Cardiac muscle cell (in vitro differentiated cells and primary cell): ENCODE results near the gene EFCAB13. TPM values are rescaled to one million over a fixed set of nuclear protein-coding genes. Genes with fewer than 3 reads are reported as not detected.
"Not testable (repeated sequence)": the region's sequence is repeated elsewhere in the genome, so short reads cannot be mapped to it uniquely, and the experiment has no call there.

Experiments
- DNase-seq, 2 donors: peaks; one replicate each; pipeline versions ENCODE4 v3.0.0 to v3.0.0-alpha.2; 2010 to 2017; ENCODE audit warnings: low read depth in 1 of 2, low spot score in 1 of 2
- H3K27ac ChIP-seq: fragments of 200-600 bp; sonication (generic); 2 replicates; pipeline ENCODE4 v1.5.1; 2016
- H3K27me3 ChIP-seq: fragments of 200-600 bp; sonication (generic); 2 replicates; pipeline ENCODE4 v1.6.0; 2016; ENCODE audit warnings: control low read depth
- H3K36me3 ChIP-seq: fragments of 200-600 bp; sonication (generic); 2 replicates; pipeline ENCODE4 v1.5.1; 2016; ENCODE audit warnings: control low read depth
- H3K4me1 ChIP-seq: fragments of 200-600 bp; sonication (generic); 2 replicates; pipeline ENCODE4 v1.8.1; 2017; ENCODE audit warnings: low read depth, mild to moderate bottlenecking, mixed run types
- H3K4me3 ChIP-seq: fragments of 200-600 bp; sonication (generic); 2 replicates; pipeline ENCODE4 v1.5.1; 2016; ENCODE audit warnings: mild to moderate bottlenecking
- H3K9me3 ChIP-seq: fragments of 200-600 bp; sonication (generic); 2 replicates; pipeline ENCODE4 v1.5.1; 2017; ENCODE audit warnings: low read depth, mild to moderate bottlenecking, control low read depth
- polyA plus RNA-seq: library from polyadenylated mRNA; unstranded; fragments of >200 nt; fragmentation: Nextera tagmentation; extraction: Ambion mirVana; gene quantifications from 2 replicates; pipeline ENCODE4 v1.2.1, GENCODE V29; 2016
- total RNA-seq: library from RNA; depleted of rRNA; stranded (reverse); fragments of >200 nt; gene quantifications from 2 replicates; pipeline ENCODE4 v1.2.3, GENCODE V29; 2016
- TF ChIP-seq, protein P1 (sequence below): IDR thresholded peaks from 2 replicates; pipeline ENCODE4 v1.5.1; 2012; ENCODE audit warnings: low read depth, mild to moderate bottlenecking, low read length

EFCAB13 gene
- total and polyA plus RNA-seq, 2 experiments from 2014 or later: 5.9 to 6.0 TPM

DNA sequence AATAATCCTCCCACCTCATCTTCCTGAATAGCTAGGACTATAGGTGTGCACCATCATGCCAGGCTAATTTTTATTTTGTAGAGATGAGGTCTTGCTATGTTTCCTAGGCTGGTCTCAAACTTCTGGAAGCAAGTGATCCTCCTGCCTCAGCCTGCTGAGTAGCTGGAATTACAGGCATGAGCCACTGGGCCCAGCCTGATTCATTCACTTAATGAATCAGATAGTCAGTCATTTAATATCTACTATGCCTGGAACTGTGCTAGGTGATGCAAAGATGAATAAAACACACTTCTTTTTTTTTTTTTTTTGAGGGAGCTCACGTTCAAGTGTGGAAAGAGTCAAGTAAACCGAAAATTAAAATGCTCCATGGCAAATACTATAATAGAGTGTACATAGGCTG lies 39.4 kb downstream of the EFCAB13 start:
- DNase-seq: no peak
- Histone ChIP-seq H3K9me3 (no peaks in the 10 kb centered on the region), H3K4me3 (no peak overlapping the region), H3K4me1 (no peaks in the 10 kb centered on the region), H3K36me3 (no peaks in the 10 kb centered on the region), H3K27me3 (no peaks in the 10 kb centered on the region), H3K27ac (no peak overlapping the region)
- TF ChIP-seq, protein P1, sequence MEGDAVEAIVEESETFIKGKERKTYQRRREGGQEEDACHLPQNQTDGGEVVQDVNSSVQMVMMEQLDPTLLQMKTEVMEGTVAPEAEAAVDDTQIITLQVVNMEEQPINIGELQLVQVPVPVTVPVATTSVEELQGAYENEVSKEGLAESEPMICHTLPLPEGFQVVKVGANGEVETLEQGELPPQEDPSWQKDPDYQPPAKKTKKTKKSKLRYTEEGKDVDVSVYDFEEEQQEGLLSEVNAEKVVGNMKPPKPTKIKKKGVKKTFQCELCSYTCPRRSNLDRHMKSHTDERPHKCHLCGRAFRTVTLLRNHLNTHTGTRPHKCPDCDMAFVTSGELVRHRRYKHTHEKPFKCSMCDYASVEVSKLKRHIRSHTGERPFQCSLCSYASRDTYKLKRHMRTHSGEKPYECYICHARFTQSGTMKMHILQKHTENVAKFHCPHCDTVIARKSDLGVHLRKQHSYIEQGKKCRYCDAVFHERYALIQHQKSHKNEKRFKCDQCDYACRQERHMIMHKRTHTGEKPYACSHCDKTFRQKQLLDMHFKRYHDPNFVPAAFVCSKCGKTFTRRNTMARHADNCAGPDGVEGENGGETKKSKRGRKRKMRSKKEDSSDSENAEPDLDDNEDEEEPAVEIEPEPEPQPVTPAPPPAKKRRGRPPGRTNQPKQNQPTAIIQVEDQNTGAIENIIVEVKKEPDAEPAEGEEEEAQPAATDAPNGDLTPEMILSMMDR: no peak

DNA sequence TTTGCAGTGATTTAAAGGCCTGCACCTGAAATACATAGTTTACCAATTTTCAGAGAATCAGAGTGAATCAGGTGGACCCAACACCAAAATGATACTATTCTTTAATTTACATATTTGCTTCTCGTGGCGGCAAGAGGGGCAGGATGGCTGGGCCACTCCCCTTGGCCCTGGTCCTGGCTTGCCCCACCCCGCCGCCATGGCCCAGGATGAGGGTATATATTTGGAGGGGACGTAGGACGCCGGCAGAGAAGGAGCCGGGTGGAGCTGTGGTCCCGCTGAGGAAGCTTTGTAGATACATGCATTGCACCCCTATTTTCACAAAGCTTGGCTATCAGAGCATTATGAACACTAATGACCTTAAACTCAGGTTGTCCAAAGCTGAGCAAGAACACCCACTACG lies 43.5 kb downstream of the EFCAB13 start:
- no peak for DNase-seq
- no peaks in the 10 kb centered on the region for H3K27me3 ChIP-seq
- no peaks in the 10 kb centered on the region for H3K9me3 ChIP-seq
- TF ChIP-seq, protein P1: no peak
- H3K27ac ChIP-seq: no peak overlapping the region
- no peak overlapping the region for H3K4me3 ChIP-seq
- no peaks in the 10 kb centered on the region for H3K36me3 ChIP-seq
- no peaks in the 10 kb centered on the region for H3K4me1 ChIP-seq

DNA sequence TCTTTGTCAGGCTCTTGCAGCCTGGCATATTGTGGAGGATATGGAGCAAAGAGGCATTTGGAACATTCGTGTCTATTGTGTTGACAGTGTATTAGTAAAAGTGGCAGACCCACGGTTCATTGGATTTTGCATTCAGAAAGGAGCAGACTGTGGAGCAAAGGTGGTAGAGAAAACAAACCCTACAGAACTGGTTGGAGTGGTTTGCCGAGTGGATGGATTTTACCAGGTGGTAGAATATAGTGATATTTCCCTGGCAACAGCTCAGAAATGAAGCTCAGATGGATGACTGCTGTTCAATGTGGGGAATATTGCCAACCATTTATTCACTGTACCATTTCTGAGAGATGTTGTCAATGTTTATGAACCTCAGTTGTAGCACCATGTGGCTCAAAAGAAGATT lies 44.5 kb downstream of the EFCAB13 start:
- H3K36me3 ChIP-seq: no peaks in the 10 kb centered on the region
- H3K4me1 ChIP-seq: no peaks in the 10 kb centered on the region
- no peak for DNase-seq
- H3K27ac ChIP-seq: no peak overlapping the region
- TF ChIP-seq, protein P1: no peak
- H3K4me3 ChIP-seq: no peak overlapping the region
- H3K9me3 ChIP-seq: no peaks in the 10 kb centered on the region
- H3K27me3 ChIP-seq: no peaks in the 10 kb centered on the region

DNA sequence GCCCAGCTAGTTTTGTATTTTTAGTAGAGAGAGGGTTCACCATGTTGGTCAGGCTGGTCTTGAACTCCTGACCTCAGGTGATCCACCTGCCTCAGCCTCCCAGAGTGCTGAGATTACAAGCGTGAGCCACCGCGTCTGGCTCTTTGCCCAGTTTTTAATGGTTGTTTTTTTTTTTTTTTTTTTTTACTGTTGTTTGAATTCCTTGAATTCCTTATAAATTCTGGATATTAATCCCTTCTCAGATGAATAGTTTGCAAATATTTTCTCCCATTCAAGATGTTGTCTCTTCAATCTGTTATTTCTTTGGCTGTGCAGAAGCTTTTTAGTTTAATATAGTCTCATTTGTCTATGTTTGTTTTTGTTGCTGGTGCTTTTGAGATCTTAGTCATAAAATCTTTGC lies 47.1 kb downstream of the EFCAB13 start:
- not testable (repeated sequence) for H3K4me1 ChIP-seq, H3K9me3 ChIP-seq, H3K27ac ChIP-seq, H3K4me3 ChIP-seq, H3K27me3 ChIP-seq, H3K36me3 ChIP-seq, DNase-seq

DNA sequence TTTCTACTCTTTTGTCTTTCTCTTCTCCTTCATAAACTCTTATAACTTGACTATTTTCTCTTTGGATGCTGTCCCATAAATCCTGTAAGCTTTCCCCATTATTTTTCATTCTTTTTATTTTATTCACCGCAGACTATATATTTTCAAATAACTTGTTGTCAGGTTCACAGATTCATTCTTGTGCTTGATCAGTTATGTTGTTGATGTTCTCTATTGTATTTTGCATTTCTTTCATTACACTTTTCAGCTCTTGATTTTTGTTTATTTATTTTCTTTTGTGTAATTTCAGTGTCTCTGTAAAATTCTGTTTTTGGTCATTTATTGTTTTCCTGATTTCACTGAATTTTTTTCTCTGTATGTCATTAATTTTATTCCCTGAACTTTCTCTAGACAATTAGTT lies 49.2 kb downstream of the EFCAB13 start:
- TF ChIP-seq, protein P1: no peak
- no peak for DNase-seq
- no peaks in the 10 kb centered on the region for H3K27me3 ChIP-seq
- H3K27ac ChIP-seq: no peak overlapping the region
- H3K4me3 ChIP-seq: no peak overlapping the region
- no peaks in the 10 kb centered on the region for H3K9me3 ChIP-seq
- no peaks in the 10 kb centered on the region for H3K4me1 ChIP-seq
- no peaks in the 10 kb centered on the region for H3K36me3 ChIP-seq

DNA sequence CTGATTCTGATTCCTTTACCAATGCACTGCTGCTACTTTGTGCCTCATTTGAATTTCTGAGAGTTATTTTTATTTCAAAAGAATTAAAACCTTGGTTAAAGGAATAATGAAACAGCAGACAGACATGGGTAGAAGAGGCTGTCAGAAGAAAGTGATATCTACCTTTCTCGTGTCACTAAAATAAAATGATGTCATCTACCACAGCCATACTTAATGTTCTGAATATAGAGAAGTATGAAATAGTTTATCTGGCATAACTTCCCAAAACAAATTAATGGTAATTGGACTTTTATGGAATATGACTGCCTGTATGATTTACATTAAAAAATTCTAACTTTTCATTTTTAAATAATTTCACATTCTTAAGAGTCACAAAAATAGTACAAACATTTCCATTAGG lies 52.5 kb downstream of the EFCAB13 start:
- Histone ChIP-seq H3K4me1 (no peaks in the 10 kb centered on the region), H3K36me3 (no peaks in the 10 kb centered on the region), H3K4me3 (no peak overlapping the region), H3K9me3 (no peaks in the 10 kb centered on the region), H3K27me3 (no peaks in the 10 kb centered on the region), H3K27ac (no peak overlapping the region)
- DNase-seq: no peak
- TF ChIP-seq, protein P1: no peak
